HepG2 (cell line): ENCODE measurements around the gene GAPDH. TPM values are rescaled to one million over a fixed set of nuclear protein-coding genes. Genes with fewer than 3 reads are reported as not detected.
A peak's percentile ranks its signal among the peaks of the same experiment; 100 is the strongest.

Experiments used
- DMAP1 ChIP-seq: IDR thresholded peaks from 2 replicates; pipeline ENCODE4 v1.6.1; 2016
- GATA4 ChIP-seq: sonication (generic); IDR thresholded peaks from 2 replicates; pipeline ENCODE4 v1.6.1; 2016; ENCODE audit warnings: antibody characterized with exemption, low read depth, borderline replicate concordance
- GTF3A ChIP-seq: sonication (generic); formaldehyde crosslinking; conservative IDR thresholded peaks from 2 replicates; pipeline ENCODE4 v1.4.0; 2020; ENCODE audit warnings: mild to moderate bottlenecking, missing genetic modification reagents
- HDAC2 ChIP-seq: sonication (generic); formaldehyde crosslinking; IDR thresholded peaks from 2 replicates; pipeline ENCODE4 v1.4.0; 2020; ENCODE audit warnings: missing genetic modification reagents
- HHEX ChIP-seq: IDR thresholded peaks from 2 replicates; pipeline ENCODE4 v1.6.1; 2016; ENCODE audit warnings: control low read depth
- HNRNPUL1 ChIP-seq: fragments of 200-400 bp; formaldehyde crosslinking; IDR thresholded peaks from 2 replicates; pipeline ENCODE4 v1.6.1; 2017; ENCODE audit warnings: low read depth, mild to moderate bottlenecking, low read length, moderate library complexity
- HOXA5 ChIP-seq: sonication (generic); formaldehyde crosslinking; IDR thresholded peaks from 2 replicates; pipeline ENCODE4 v1.4.0; 2020; ENCODE audit warnings: missing genetic modification reagents
- MED13 ChIP-seq: sonication (generic); formaldehyde crosslinking; IDR thresholded peaks from 2 replicates; pipeline ENCODE4 v1.5.0; 2020; ENCODE audit warnings: missing genetic modification reagents
- PCBP2 ChIP-seq: fragments of 200-400 bp; formaldehyde crosslinking; optimal IDR thresholded peaks from 2 replicates; pipeline ENCODE3; 2018; ENCODE audit warnings: low read length, low read depth; ENCODE audit not compliant: poor library complexity, severe bottlenecking
- SAP130 ChIP-seq: IDR thresholded peaks from 2 replicates; pipeline ENCODE4 v1.6.1; 2016; ENCODE audit warnings: low read depth
- ZNF138 ChIP-seq: sonication (generic); formaldehyde crosslinking; IDR thresholded peaks from 2 replicates; pipeline ENCODE4 v1.5.0; 2020; ENCODE audit warnings: mild to moderate bottlenecking, low read depth, missing genetic modification reagents
- ZNF564 ChIP-seq: sonication (generic); formaldehyde crosslinking; IDR thresholded peaks from 2 replicates; pipeline ENCODE4 v1.8.1; 2023; ENCODE audit warnings: mild to moderate bottlenecking, missing genetic modification reagents
- ZNF569 ChIP-seq: sonication (generic); formaldehyde crosslinking; IDR thresholded peaks from 2 replicates; pipeline ENCODE4 v1.5.0; 2020; ENCODE audit warnings: mild to moderate bottlenecking, missing genetic modification reagents, moderate library complexity, borderline replicate concordance
- ZNF629 ChIP-seq: sonication (generic); formaldehyde crosslinking; conservative IDR thresholded peaks from 2 replicates; pipeline ENCODE4 v1.5.0; 2020; ENCODE audit warnings: missing genetic modification reagents
- polyA plus RNA-seq, 8 experiments: library from polyadenylated mRNA; depleted of rRNA in 3 of 8; stranded (reverse) in 7 of 8; unstranded in 1 of 8; fragments of >200 nt; fragmentation: Illumina TruSeq in 4 of 8; extraction: Trizol in 4 of 8; gene quantifications; 2 replicates each; pipeline versions ENCODE4 v1.2.1 to v1.2.3, GENCODE V29; 2011 to 2016; ENCODE audit warnings: low read depth in 4 of 8, missing spikeins in 1 of 8, mixed read lengths in 1 of 8; ENCODE audit not compliant: insufficient read depth in 1 of 8
- total RNA-seq, 5 experiments: library from RNA; depleted of rRNA; stranded (reverse); fragments of >200 nt; fragmentation: Illumina TruSeq; extraction: Trizol; gene quantifications; 2 replicates each; pipeline ENCODE4 v1.2.3, GENCODE V29; 2016; ENCODE audit warnings: low read depth in 1 of 5
- TF ChIP-seq, protein P1 (sequence below): sonication (generic); formaldehyde crosslinking; IDR thresholded peaks from 2 replicates; pipeline ENCODE4 v1.9.0; 2021; ENCODE audit warnings: missing genetic modification reagents, mild to moderate bottlenecking, borderline replicate concordance
- TF ChIP-seq, protein P2 (sequence below): sonication (generic); formaldehyde crosslinking; conservative IDR thresholded peaks from 2 replicates; pipeline ENCODE4 v1.8.1; 2023; ENCODE audit warnings: missing genetic modification reagents
- TF ChIP-seq, protein P3 (sequence below): sonication (generic); formaldehyde crosslinking; IDR thresholded peaks from 2 replicates; pipeline ENCODE4 v1.8.0; 2022; ENCODE audit warnings: missing genetic modification reagents, mild to moderate bottlenecking, inconsistent platforms, borderline replicate concordance
- TF ChIP-seq, protein P4 (sequence below): sonication (generic); formaldehyde crosslinking; IDR thresholded peaks from 2 replicates; pipeline ENCODE4 v1.5.1; 2020; ENCODE audit warnings: mild to moderate bottlenecking, missing genetic modification reagents, borderline replicate concordance

The GAPDH gene
- total and polyA plus RNA-seq, 2 of the 13 experiments (the other 11 are each of a cell fraction or from before 2014, with no cell fraction given), result 3,038 to 12,722 TPM

DNA sequence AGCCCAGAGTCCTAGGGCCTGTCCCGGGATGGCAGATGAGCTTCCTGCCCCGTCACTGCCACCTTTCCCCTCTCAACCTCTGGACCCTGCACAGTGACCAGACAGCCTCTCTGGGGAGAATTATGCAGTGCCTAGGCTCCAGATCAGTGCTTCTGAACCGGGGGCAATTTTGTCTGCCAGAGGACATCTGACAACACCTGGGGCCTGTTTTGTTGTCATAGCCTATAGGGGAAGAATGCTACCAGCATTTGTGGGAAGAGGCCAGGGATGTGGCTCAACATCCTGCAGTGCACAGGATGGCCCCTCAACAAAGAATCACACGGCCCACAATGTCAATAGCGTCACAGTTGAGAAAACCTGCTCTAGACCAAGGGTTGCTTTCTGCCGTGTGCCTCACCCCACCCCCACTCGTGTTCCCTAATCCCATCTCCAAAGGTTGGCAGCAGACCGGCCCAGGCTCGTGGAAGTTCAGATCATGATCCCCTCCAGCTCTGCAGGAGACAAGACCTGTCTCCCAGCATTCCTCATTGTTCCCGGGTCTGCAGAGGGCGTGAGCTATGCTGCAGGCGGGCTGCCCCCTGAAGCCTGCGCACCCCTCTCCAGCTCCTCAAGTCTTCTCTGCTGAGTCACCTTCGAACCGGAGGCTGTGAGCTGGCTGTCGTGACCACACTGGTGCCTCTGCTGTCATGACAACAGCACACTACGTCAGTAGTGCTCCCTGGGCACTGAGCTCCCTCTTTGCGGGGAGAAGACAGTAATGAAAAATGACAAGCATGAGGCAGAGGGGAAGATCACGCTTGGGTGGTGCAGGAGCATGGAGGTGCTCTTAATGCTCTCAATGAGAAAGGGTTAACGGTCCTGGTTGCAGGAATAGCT, 2.0 kb upstream of the GAPDH start (continued):
- TF ChIP-seq, protein P1, sequence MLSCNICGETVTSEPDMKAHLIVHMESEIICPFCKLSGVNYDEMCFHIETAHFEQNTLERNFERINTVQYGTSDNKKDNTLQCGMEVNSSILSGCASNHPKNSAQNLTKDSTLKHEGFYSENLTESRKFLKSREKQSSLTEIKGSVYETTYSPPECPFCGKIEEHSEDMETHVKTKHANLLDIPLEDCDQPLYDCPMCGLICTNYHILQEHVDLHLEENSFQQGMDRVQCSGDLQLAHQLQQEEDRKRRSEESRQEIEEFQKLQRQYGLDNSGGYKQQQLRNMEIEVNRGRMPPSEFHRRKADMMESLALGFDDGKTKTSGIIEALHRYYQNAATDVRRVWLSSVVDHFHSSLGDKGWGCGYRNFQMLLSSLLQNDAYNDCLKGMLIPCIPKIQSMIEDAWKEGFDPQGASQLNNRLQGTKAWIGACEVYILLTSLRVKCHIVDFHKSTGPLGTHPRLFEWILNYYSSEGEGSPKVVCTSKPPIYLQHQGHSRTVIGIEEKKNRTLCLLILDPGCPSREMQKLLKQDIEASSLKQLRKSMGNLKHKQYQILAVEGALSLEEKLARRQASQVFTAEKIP, result no peak
- TF ChIP-seq, protein P2, sequence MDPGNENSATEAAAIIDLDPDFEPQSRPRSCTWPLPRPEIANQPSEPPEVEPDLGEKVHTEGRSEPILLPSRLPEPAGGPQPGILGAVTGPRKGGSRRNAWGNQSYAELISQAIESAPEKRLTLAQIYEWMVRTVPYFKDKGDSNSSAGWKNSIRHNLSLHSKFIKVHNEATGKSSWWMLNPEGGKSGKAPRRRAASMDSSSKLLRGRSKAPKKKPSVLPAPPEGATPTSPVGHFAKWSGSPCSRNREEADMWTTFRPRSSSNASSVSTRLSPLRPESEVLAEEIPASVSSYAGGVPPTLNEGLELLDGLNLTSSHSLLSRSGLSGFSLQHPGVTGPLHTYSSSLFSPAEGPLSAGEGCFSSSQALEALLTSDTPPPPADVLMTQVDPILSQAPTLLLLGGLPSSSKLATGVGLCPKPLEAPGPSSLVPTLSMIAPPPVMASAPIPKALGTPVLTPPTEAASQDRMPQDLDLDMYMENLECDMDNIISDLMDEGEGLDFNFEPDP (CRISPR knock-in tag), result no peak
- 0 out of 2 replicates have a peak, but pooled peaks have one; percentile 11 for TF ChIP-seq GATA4
- peak; percentile 72 for TF ChIP-seq SAP130 (CRISPR knock-in tag)
- TF ChIP-seq HOXA5 (CRISPR knock-in tag), result no peak
- 0 out of 2 replicates have a peak, but pooled peaks have one; percentile 11 for TF ChIP-seq HDAC2 (CRISPR knock-in tag)
- no peak for TF ChIP-seq ZNF629
- TF ChIP-seq GTF3A (CRISPR knock-in tag), result no peak; the same call in 1 of the 2 replicates
- TF ChIP-seq ZNF138, result no peak
- TF ChIP-seq ZNF564 (CRISPR knock-in tag), result 0 out of 2 replicates have a peak, but pooled peaks have one; percentile 41
- TF ChIP-seq, protein P3, sequence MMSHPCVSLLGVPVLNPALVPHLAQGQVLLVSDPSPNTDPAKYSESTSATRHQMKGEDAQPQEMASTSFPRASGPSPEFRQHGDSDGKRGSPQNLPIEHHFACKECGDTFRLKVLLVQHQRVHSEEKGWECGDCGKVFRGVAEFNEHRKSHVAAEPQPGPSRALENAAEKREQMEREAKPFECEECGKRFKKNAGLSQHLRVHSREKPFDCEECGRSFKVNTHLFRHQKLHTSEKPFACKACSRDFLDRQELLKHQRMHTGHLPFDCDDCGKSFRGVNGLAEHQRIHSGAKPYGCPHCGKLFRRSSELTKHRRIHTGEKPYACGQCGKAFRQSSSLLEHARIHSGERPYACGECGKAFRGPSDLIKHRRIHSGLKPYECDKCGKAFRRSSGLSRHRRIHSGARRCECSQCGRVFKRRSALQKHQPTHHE (CRISPR knock-in tag), result no peak
- no peak for TF ChIP-seq HHEX (CRISPR knock-in tag)
- TF ChIP-seq PCBP2, result no peak
- TF ChIP-seq, protein P4, sequence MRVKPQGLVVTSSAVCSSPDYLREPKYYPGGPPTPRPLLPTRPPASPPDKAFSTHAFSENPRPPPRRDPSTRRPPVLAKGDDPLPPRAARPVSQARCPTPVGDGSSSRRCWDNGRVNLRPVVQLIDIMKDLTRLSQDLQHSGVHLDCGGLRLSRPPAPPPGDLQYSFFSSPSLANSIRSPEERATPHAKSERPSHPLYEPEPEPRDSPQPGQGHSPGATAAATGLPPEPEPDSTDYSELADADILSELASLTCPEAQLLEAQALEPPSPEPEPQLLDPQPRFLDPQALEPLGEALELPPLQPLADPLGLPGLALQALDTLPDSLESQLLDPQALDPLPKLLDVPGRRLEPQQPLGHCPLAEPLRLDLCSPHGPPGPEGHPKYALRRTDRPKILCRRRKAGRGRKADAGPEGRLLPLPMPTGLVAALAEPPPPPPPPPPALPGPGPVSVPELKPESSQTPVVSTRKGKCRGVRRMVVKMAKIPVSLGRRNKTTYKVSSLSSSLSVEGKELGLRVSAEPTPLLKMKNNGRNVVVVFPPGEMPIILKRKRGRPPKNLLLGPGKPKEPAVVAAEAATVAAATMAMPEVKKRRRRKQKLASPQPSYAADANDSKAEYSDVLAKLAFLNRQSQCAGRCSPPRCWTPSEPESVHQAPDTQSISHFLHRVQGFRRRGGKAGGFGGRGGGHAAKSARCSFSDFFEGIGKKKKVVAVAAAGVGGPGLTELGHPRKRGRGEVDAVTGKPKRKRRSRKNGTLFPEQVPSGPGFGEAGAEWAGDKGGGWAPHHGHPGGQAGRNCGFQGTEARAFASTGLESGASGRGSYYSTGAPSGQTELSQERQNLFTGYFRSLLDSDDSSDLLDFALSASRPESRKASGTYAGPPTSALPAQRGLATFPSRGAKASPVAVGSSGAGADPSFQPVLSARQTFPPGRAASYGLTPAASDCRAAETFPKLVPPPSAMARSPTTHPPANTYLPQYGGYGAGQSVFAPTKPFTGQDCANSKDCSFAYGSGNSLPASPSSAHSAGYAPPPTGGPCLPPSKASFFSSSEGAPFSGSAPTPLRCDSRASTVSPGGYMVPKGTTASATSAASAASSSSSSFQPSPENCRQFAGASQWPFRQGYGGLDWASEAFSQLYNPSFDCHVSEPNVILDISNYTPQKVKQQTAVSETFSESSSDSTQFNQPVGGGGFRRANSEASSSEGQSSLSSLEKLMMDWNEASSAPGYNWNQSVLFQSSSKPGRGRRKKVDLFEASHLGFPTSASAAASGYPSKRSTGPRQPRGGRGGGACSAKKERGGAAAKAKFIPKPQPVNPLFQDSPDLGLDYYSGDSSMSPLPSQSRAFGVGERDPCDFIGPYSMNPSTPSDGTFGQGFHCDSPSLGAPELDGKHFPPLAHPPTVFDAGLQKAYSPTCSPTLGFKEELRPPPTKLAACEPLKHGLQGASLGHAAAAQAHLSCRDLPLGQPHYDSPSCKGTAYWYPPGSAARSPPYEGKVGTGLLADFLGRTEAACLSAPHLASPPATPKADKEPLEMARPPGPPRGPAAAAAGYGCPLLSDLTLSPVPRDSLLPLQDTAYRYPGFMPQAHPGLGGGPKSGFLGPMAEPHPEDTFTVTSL (CRISPR knock-in tag), result peak; percentile 67; the same call in 1 of the 2 replicates
- no peak for TF ChIP-seq HNRNPUL1
- no peak for TF ChIP-seq ZNF569 (CRISPR knock-in tag)
- peak; percentile 72; the same call in 1 of the 2 replicates for TF ChIP-seq DMAP1 (CRISPR knock-in tag)
- no peak for TF ChIP-seq MED13 (CRISPR knock-in tag)
